SK-N-SH treated with all-trans-retinoic acid at 6 μM for 48 hours (cell line): Measurements from ENCODE around the gene GINS1.

Experiments
- ATAC-seq: fragments of 200-7000 bp; cut with Tn5 transposase; 3 replicates; pipeline ENCODE4 v1.9.1; 2020; ENCODE audit warnings: mild to moderate bottlenecking, moderate library complexity
- ARNTL ChIP-seq: fragments of 450-650 bp; formaldehyde crosslinking; IDR thresholded peaks from 2 replicates; pipeline ENCODE4 v1.5.0; 2020; ENCODE audit warnings: low read depth, mild to moderate bottlenecking, moderate library complexity, borderline replicate concordance
- BACH2 ChIP-seq: fragments of 250-450 bp; sonication (Bioruptor Pico); IDR thresholded peaks from 2 replicates; pipeline ENCODE4 v1.9.0; 2021; ENCODE audit warnings: mild to moderate bottlenecking, borderline replicate concordance
- CREB5 ChIP-seq: fragments of 250-450 bp; sonication (Bioruptor Pico); IDR thresholded peaks from 2 replicates; pipeline ENCODE4 v1.5.1; 2020; ENCODE audit warnings: low read depth, mild to moderate bottlenecking, moderate library complexity
- CSDC2 ChIP-seq: fragments of 250-450 bp; sonication (Bioruptor Pico); IDR thresholded peaks from 2 replicates; pipeline ENCODE4 v1.5.0; 2020; ENCODE audit warnings: mild to moderate bottlenecking, moderate library complexity
- CSRNP3 ChIP-seq: fragments of 250-450 bp; sonication (Bioruptor Pico); IDR thresholded peaks from 2 replicates; pipeline ENCODE4 v1.5.1; 2021; ENCODE audit warnings: mild to moderate bottlenecking, moderate library complexity
- ESRRG ChIP-seq: fragments of 250-450 bp; sonication (Bioruptor Pico); IDR thresholded peaks from 2 replicates; pipeline ENCODE4 v1.6.1; 2021; ENCODE audit warnings: mild to moderate bottlenecking
- ISL1 ChIP-seq: fragments of 250-450 bp; sonication (Bioruptor Pico); IDR thresholded peaks from 2 replicates; pipeline ENCODE4 v2.1.2; 2022; ENCODE audit warnings: mild to moderate bottlenecking, moderate library complexity
- OSR1 ChIP-seq: fragments of 250-450 bp; sonication (Bioruptor Pico); IDR thresholded peaks from 2 replicates; pipeline ENCODE4 v1.8.0; 2022; ENCODE audit warnings: moderate library complexity, mild to moderate bottlenecking, inconsistent platforms
- PATZ1 ChIP-seq: fragments of 250-450 bp; sonication (Bioruptor Pico); IDR thresholded peaks from 2 replicates; pipeline ENCODE4 v1.8.0; 2020; ENCODE audit warnings: mild to moderate bottlenecking, moderate library complexity, borderline replicate concordance
- POU6F1 ChIP-seq: fragments of 250-450 bp; sonication (Bioruptor Pico); IDR thresholded peaks from 2 replicates; pipeline ENCODE4 v1.8.0; 2021; ENCODE audit warnings: low read depth, mild to moderate bottlenecking, moderate library complexity, borderline replicate concordance
- PPARA ChIP-seq: fragments of 250-450 bp; sonication (Bioruptor Pico); IDR thresholded peaks from 2 replicates; pipeline ENCODE4 v1.5.0; 2020; ENCODE audit warnings: mild to moderate bottlenecking, borderline replicate concordance
- RARB ChIP-seq: fragments of 250-450 bp; sonication (Bioruptor Pico); IDR thresholded peaks from 2 replicates; pipeline ENCODE4 v1.8.0; 2021; ENCODE audit warnings: mild to moderate bottlenecking, moderate library complexity
- SNAI2 ChIP-seq: fragments of 250-450 bp; sonication (Bioruptor Pico); IDR thresholded peaks from 2 replicates; pipeline ENCODE4 v1.5.0; 2020; ENCODE audit warnings: mild to moderate bottlenecking, moderate library complexity
- TCF4 ChIP-seq: fragments of 250-450 bp; sonication (Bioruptor Pico); IDR thresholded peaks from 2 replicates; pipeline ENCODE4 v1.8.0; 2021; ENCODE audit warnings: mild to moderate bottlenecking, moderate library complexity, borderline replicate concordance
- TOX ChIP-seq: fragments of 250-450 bp; sonication (Bioruptor Pico); IDR thresholded peaks from 2 replicates; pipeline ENCODE4 v1.8.0; 2021; ENCODE audit warnings: mild to moderate bottlenecking, moderate library complexity, borderline replicate concordance
- TSHZ2 ChIP-seq: fragments of 250-450 bp; sonication (Bioruptor Pico); IDR thresholded peaks from 2 replicates; pipeline ENCODE4 v1.5.0; 2020; ENCODE audit warnings: mild to moderate bottlenecking, moderate library complexity
- ZFP3 ChIP-seq: fragments of 250-450 bp; sonication (Bioruptor Pico); IDR thresholded peaks from 2 replicates; pipeline ENCODE4 v1.5.0; 2020; ENCODE audit warnings: mild to moderate bottlenecking, moderate library complexity
- ZFP30 ChIP-seq: fragments of 450-650 bp; formaldehyde crosslinking; IDR thresholded peaks from 2 replicates; pipeline ENCODE4 v1.5.0; 2022; ENCODE audit warnings: mild to moderate bottlenecking, moderate library complexity
- ZNF565 ChIP-seq: fragments of 450-650 bp; formaldehyde crosslinking; conservative IDR thresholded peaks from 2 replicates; pipeline ENCODE4 v1.5.0; 2020; ENCODE audit warnings: low read depth, mild to moderate bottlenecking, moderate library complexity
- ZNF70 ChIP-seq: fragments of 450-650 bp; formaldehyde crosslinking; IDR thresholded peaks from 2 replicates; pipeline ENCODE4 v1.5.0; 2020; ENCODE audit warnings: mild to moderate bottlenecking, moderate library complexity
- ZNF8 ChIP-seq: fragments of 450-650 bp; formaldehyde crosslinking; IDR thresholded peaks from 2 replicates; pipeline ENCODE4 v1.5.0; 2020; ENCODE audit warnings: mild to moderate bottlenecking, moderate library complexity

GINS1 gene

GRCh38 chr20:25453035-25453810 lies 45.8 kb downstream of the GINS1 start:
- peak; percentile 75 for ATAC-seq
- TF ChIP-seq CSRNP3 (CRISPR knock-in tag) (no peak), ARNTL (CRISPR knock-in tag) (no peak), TOX (CRISPR knock-in tag) (no peak), TCF4 (CRISPR knock-in tag) (peak; percentile 35; the same call in 1 of the 2 replicates), BACH2 (CRISPR knock-in tag) (no peak), ISL1 (CRISPR knock-in tag) (peak; percentile 33; the same call in 1 of the 2 replicates), PATZ1 (no peak; the same call in 1 of the 2 replicates), CREB5 (no peak), ZNF565 (CRISPR knock-in tag) (no peak), ZNF70 (no peak)

- no peak for ATAC-seq
- TF ChIP-seq CSDC2 (CRISPR knock-in tag) (no peak), ZFP30 (CRISPR knock-in tag) (no peak), ZNF8 (no peak), ISL1 (CRISPR knock-in tag) (no peak), TSHZ2 (CRISPR knock-in tag) (no peak), POU6F1 (CRISPR knock-in tag) (no peak), PATZ1 (no peak), ZNF70 (no peak), PPARA (CRISPR knock-in tag) (no peak), BACH2 (CRISPR knock-in tag) (no peak), ZFP3 (no peak), CSRNP3 (CRISPR knock-in tag) (no peak), RARB (no peak), OSR1 (no peak), CREB5 (no peak), SNAI2 (CRISPR knock-in tag) (no peak), ARNTL (CRISPR knock-in tag) (no peak), ESRRG (no peak)
- TF ChIP-seq, all 23 proteins: peak for 0
Measured at GRCh38 chr20:25454153-25454900, 46.9 kb downstream of the GINS1 start.
